GM12878 (cell line): ENCODE measurements around the gene TKFC. TPM values are rescaled to one million over a fixed set of nuclear protein-coding genes. Genes with fewer than 3 reads are reported as not detected.

Experiments used
- CEBPB ChIP-seq, 2 experiments: fragments of 150-350 bp in 1 of 2; IDR thresholded peaks; 2 replicates each; pipeline ENCODE4 v1.6.1; 2012 to 2014; ENCODE audit warnings: low read depth in 2 of 2, low read length in 2 of 2, borderline replicate concordance in 1 of 2, inconsistent platforms in 1 of 2
- CREB1 ChIP-seq: IDR thresholded peaks from 2 replicates; pipeline ENCODE4 v1.6.1; 2012; ENCODE audit warnings: low read depth, mild to moderate bottlenecking, inconsistent platforms
- JUNB ChIP-seq: IDR thresholded peaks from 2 replicates; pipeline ENCODE4 v1.6.1; 2016; ENCODE audit warnings: antibody characterized with exemption, mild to moderate bottlenecking
- MTA3 ChIP-seq: IDR thresholded peaks from 2 replicates; pipeline ENCODE4 v1.6.1; 2012; ENCODE audit warnings: low read length, inconsistent platforms, borderline replicate concordance
- MXI1 ChIP-seq: fragments of 150-350 bp; IDR thresholded peaks from 2 replicates; pipeline ENCODE4 v1.6.1; 2011; ENCODE audit warnings: low read depth, mild to moderate bottlenecking, inconsistent platforms, low read length, improper control_type of control experiment
- NBN ChIP-seq: fragments of 450-650 bp; IDR thresholded peaks from 2 replicates; pipeline ENCODE4 v1.6.1; 2016
- NR2C2 ChIP-seq: IDR thresholded peaks from 2 replicates; pipeline ENCODE4 v1.6.1; 2011; ENCODE audit warnings: borderline replicate concordance, low read depth; ENCODE audit not compliant: control insufficient read depth, insufficient read length
- RAD21 ChIP-seq: IDR thresholded peaks from 2 replicates; pipeline ENCODE4 v1.6.1; 2011; ENCODE audit warnings: mild to moderate bottlenecking, low read depth, low read length, moderate library complexity; ENCODE audit not compliant: insufficient read depth
- SPI1 ChIP-seq: IDR thresholded peaks from 2 replicates; pipeline ENCODE4 v1.6.1; 2011; ENCODE audit warnings: low read depth, mild to moderate bottlenecking, low read length, moderate library complexity, borderline replicate concordance; ENCODE audit not compliant: insufficient read depth
- SRF ChIP-seq, 2 experiments: IDR thresholded peaks; 2 replicates each; pipeline ENCODE4 v1.6.1; 2011; ENCODE audit warnings: low read depth in 2 of 2, low read length in 2 of 2, mild to moderate bottlenecking in 1 of 2, moderate library complexity in 1 of 2
- TCF12 ChIP-seq: IDR thresholded peaks from 2 replicates; pipeline ENCODE4 v1.6.1; 2011; ENCODE audit warnings: low read depth, mild to moderate bottlenecking, low read length
- ZNF24 ChIP-seq: fragments of 450-650 bp; IDR thresholded peaks from 2 replicates; pipeline ENCODE4 v1.6.1; 2017; ENCODE audit warnings: antibody characterized with exemption, mild to moderate bottlenecking
- ZNF384 ChIP-seq: IDR thresholded peaks from 2 replicates; pipeline ENCODE4 v1.6.1; 2012; ENCODE audit warnings: low read depth, mild to moderate bottlenecking, low read length, improper control_type of control experiment, borderline replicate concordance
- polyA plus RNA-seq, 11 experiments: library from polyadenylated mRNA; depleted of rRNA in 4 of 11; unstranded in 6 of 11; stranded (reverse) in 5 of 11; fragments of >200 nt; fragmentation: Nextera tagmentation in 4 of 11; fragmentation: Illumina TruSeq in 1 of 11; extraction: Ambion mirVana in 4 of 11; extraction: Trizol in 1 of 11; gene quantifications; 1 replicate in 1 of 11; 2 replicates in 10 of 11; pipeline versions ENCODE4 v1.2.1 to v1.2.3, GENCODE V29; 2011 to 2016; ENCODE audit warnings: inconsistent platforms in 2 of 11, missing spikeins in 2 of 11, low read depth in 1 of 11
- total RNA-seq, 4 experiments: library from RNA; depleted of rRNA in 3 of 4; stranded (reverse); fragments of >200 nt in 3 of 4; fragmentation: Illumina TruSeq in 1 of 4; extraction: Trizol in 1 of 4; gene quantifications; 2 replicates each; pipeline versions ENCODE4 v1.2.1 to v1.2.3, GENCODE V29; 2013 to 2021
- TF ChIP-seq, protein P1 (sequence below): fragments of 450-650 bp; IDR thresholded peaks from 2 replicates; pipeline ENCODE4 v1.6.1; 2017; ENCODE audit warnings: antibody characterized with exemption, mild to moderate bottlenecking, moderate library complexity
- TF ChIP-seq, protein P2 (sequence below): IDR thresholded peaks from 2 replicates; pipeline ENCODE4 v1.6.1; 2012; ENCODE audit warnings: mild to moderate bottlenecking, low read depth, low read length
- TF ChIP-seq, protein P3 (sequence below): fragments of 450-650 bp; formaldehyde crosslinking; IDR thresholded peaks from 2 replicates; pipeline ENCODE4 v1.5.0; 2022; ENCODE audit warnings: mild to moderate bottlenecking, missing genetic modification characterization
- TF ChIP-seq, protein P4 (sequence below): fragments of 450-650 bp; IDR thresholded peaks from 2 replicates; pipeline ENCODE4 v1.6.1; 2017; ENCODE audit warnings: borderline replicate concordance

TKFC gene
- total and polyA plus RNA-seq, 10 of the 15 experiments (the other 5 are each of a cell fraction or from before 2014, with no cell fraction given): 2.4 to 113 (median 59.0) TPM

DNA sequence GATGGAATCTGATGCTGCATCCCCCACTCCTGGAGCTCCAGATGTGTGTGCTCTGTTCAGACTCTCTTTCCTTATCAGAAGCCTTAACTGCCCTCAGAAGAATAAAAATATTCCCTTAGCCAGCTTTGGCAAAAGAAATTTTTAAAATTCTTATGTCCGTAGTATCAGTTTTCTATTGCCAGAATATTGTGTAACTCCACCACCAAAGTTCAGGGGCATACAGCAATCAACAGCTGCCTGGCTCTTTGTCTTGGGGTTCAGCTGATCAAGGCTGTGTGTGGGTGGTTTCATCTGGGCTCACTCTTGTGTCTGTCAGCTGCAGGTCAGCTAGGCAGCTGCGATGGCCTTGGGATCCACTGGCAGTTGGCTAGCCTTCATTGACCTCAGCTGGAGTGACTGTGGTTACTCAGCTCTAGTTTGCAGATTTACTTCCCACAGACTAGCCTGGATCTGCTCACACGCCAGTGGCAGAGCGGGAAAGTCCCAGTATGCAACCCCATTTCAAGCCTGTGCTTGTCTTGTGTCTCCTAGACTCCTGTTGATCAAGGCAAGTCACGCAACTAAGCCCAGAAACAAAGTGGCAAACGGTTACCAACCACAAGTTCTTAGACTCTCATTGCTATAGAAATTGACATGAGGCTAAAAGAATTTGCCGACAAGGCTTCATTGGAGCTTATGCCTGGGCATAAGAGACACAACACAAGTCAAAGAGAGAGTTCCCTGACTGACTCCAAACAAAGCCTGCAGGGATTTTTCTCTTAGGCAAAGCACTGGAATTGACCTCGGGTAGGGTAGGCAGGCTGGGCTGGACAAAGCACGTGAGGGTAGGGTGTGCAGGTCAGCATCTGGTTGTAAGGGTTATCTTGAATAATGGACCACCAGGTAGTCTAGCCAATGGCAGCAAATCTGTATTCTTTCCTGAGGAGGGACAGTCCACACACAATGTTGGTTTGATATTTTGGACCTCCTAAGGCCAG lies 36.6 kb downstream of the TKFC start (continued):
- TF ChIP-seq MXI1 (no peak), CREB1 (0 out of 2 replicates have a peak, but pooled peaks have one; percentile 37), SRF (IDR thresholded peaks at IDR 0.05; ENCODE audit: low read depth in 2 of 2, low read length in 2 of 2) (no peak), NR2C2 (no peak), TCF12 (peak; percentile 99), JUNB (no peak), CEBPB (IDR thresholded peaks at IDR 0.05; ENCODE audit: borderline replicate concordance in 1 of 2, low read depth in 2 of 2, low read length in 2 of 2) (no peak), ZNF24 (no peak), ZNF384 (no peak), RAD21 (no peak), SPI1 (no peak), MTA3 (0 out of 2 replicates have a peak, but pooled peaks have one; percentile 21), NBN (peak; percentile 88)
- TF ChIP-seq, protein P1, sequence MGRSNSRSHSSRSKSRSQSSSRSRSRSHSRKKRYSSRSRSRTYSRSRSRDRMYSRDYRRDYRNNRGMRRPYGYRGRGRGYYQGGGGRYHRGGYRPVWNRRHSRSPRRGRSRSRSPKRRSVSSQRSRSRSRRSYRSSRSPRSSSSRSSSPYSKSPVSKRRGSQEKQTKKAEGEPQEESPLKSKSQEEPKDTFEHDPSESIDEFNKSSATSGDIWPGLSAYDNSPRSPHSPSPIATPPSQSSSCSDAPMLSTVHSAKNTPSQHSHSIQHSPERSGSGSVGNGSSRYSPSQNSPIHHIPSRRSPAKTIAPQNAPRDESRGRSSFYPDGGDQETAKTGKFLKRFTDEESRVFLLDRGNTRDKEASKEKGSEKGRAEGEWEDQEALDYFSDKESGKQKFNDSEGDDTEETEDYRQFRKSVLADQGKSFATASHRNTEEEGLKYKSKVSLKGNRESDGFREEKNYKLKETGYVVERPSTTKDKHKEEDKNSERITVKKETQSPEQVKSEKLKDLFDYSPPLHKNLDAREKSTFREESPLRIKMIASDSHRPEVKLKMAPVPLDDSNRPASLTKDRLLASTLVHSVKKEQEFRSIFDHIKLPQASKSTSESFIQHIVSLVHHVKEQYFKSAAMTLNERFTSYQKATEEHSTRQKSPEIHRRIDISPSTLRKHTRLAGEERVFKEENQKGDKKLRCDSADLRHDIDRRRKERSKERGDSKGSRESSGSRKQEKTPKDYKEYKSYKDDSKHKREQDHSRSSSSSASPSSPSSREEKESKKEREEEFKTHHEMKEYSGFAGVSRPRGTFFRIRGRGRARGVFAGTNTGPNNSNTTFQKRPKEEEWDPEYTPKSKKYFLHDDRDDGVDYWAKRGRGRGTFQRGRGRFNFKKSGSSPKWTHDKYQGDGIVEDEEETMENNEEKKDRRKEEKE: 0 out of 2 replicates have a peak, but pooled peaks have one; percentile 6
- TF ChIP-seq, protein P2, sequence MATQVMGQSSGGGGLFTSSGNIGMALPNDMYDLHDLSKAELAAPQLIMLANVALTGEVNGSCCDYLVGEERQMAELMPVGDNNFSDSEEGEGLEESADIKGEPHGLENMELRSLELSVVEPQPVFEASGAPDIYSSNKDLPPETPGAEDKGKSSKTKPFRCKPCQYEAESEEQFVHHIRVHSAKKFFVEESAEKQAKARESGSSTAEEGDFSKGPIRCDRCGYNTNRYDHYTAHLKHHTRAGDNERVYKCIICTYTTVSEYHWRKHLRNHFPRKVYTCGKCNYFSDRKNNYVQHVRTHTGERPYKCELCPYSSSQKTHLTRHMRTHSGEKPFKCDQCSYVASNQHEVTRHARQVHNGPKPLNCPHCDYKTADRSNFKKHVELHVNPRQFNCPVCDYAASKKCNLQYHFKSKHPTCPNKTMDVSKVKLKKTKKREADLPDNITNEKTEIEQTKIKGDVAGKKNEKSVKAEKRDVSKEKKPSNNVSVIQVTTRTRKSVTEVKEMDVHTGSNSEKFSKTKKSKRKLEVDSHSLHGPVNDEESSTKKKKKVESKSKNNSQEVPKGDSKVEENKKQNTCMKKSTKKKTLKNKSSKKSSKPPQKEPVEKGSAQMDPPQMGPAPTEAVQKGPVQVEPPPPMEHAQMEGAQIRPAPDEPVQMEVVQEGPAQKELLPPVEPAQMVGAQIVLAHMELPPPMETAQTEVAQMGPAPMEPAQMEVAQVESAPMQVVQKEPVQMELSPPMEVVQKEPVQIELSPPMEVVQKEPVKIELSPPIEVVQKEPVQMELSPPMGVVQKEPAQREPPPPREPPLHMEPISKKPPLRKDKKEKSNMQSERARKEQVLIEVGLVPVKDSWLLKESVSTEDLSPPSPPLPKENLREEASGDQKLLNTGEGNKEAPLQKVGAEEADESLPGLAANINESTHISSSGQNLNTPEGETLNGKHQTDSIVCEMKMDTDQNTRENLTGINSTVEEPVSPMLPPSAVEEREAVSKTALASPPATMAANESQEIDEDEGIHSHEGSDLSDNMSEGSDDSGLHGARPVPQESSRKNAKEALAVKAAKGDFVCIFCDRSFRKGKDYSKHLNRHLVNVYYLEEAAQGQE: no peak
- TF ChIP-seq, protein P3, sequence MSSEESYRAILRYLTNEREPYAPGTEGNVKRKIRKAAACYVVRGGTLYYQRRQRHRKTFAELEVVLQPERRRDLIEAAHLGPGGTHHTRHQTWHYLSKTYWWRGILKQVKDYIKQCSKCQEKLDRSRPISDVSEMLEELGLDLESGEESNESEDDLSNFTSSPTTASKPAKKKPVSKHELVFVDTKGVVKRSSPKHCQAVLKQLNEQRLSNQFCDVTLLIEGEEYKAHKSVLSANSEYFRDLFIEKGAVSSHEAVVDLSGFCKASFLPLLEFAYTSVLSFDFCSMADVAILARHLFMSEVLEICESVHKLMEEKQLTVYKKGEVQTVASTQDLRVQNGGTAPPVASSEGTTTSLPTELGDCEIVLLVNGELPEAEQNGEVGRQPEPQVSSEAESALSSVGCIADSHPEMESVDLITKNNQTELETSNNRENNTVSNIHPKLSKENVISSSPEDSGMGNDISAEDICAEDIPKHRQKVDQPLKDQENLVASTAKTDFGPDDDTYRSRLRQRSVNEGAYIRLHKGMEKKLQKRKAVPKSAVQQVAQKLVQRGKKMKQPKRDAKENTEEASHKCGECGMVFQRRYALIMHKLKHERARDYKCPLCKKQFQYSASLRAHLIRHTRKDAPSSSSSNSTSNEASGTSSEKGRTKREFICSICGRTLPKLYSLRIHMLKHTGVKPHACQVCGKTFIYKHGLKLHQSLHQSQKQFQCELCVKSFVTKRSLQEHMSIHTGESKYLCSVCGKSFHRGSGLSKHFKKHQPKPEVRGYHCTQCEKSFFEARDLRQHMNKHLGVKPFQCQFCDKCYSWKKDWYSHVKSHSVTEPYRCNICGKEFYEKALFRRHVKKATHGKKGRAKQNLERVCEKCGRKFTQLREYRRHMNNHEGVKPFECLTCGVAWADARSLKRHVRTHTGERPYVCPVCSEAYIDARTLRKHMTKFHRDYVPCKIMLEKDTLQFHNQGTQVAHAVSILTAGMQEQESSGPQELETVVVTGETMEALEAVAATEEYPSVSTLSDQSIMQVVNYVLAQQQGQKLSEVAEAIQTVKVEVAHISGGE: no peak
- TF ChIP-seq, protein P4, sequence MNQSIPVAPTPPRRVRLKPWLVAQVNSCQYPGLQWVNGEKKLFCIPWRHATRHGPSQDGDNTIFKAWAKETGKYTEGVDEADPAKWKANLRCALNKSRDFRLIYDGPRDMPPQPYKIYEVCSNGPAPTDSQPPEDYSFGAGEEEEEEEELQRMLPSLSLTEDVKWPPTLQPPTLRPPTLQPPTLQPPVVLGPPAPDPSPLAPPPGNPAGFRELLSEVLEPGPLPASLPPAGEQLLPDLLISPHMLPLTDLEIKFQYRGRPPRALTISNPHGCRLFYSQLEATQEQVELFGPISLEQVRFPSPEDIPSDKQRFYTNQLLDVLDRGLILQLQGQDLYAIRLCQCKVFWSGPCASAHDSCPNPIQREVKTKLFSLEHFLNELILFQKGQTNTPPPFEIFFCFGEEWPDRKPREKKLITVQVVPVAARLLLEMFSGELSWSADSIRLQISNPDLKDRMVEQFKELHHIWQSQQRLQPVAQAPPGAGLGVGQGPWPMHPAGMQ: no peak; the same call in 1 of the 2 replicates
